PFSK-1 (cell line): ENCODE measurements around the gene CDH6.

Source experiments
- FOXP2 ChIP-seq: optimal IDR thresholded peaks from 2 replicates; pipeline ENCODE3; 2011; ENCODE audit warnings: borderline replicate concordance, control low read depth, inconsistent platforms; ENCODE audit not compliant: insufficient read depth; ENCODE audit errors: extremely low read length, extremely low read depth
- POLR2AphosphoS5 ChIP-seq: IDR thresholded peaks from 2 replicates; pipeline ENCODE4 v1.6.1; 2012; ENCODE audit warnings: low read depth, mild to moderate bottlenecking, control low read depth, low read length, moderate library complexity
- SIN3A ChIP-seq: IDR thresholded peaks from 2 replicates; pipeline ENCODE4 v1.6.1; 2012; ENCODE audit warnings: mild to moderate bottlenecking, low read length, moderate library complexity, borderline replicate concordance; ENCODE audit not compliant: insufficient read depth
- TAF1 ChIP-seq: IDR thresholded peaks from 2 replicates; pipeline ENCODE4 v1.6.1; 2012; ENCODE audit warnings: low read length, control low read depth, borderline replicate concordance; ENCODE audit not compliant: insufficient read depth
- TF ChIP-seq, protein P1 (sequence below), 2 experiments: IDR thresholded peaks; 2 replicates each; pipeline versions ENCODE4 v1.6.1 to v1.8.0; 2011 to 2012; ENCODE audit warnings: low read depth in 2 of 2, low read length in 2 of 2, control low read depth in 1 of 2, inconsistent platforms in 1 of 2, mild to moderate bottlenecking in 1 of 2, moderate library complexity in 1 of 2; ENCODE audit not compliant: insufficient read depth in 1 of 2

CDH6 gene

DNA sequence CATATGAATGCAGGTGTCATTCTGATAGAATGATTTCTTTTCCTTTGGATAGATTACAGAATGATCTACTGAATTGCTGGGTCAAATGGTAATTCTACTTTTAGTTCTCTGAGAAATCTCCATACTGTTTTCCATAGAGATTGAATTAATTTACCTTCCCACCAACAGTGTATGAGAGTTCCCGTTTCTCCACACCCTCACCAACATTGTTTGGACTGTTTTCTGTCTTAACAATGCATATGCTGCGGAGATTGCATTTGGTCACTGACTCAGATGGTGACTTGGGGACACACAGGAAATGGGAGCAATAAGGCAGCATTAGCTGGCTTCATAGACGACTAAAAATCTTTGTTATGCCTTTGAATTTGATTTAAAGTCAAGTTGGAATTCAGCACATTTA lies 95.9 kb downstream of the CDH6 start:
- TF ChIP-seq FOXP2 (no peak), POLR2AphosphoS5 (no peak), TAF1 (no peak), SIN3A (no peak)
- TF ChIP-seq, protein P1, sequence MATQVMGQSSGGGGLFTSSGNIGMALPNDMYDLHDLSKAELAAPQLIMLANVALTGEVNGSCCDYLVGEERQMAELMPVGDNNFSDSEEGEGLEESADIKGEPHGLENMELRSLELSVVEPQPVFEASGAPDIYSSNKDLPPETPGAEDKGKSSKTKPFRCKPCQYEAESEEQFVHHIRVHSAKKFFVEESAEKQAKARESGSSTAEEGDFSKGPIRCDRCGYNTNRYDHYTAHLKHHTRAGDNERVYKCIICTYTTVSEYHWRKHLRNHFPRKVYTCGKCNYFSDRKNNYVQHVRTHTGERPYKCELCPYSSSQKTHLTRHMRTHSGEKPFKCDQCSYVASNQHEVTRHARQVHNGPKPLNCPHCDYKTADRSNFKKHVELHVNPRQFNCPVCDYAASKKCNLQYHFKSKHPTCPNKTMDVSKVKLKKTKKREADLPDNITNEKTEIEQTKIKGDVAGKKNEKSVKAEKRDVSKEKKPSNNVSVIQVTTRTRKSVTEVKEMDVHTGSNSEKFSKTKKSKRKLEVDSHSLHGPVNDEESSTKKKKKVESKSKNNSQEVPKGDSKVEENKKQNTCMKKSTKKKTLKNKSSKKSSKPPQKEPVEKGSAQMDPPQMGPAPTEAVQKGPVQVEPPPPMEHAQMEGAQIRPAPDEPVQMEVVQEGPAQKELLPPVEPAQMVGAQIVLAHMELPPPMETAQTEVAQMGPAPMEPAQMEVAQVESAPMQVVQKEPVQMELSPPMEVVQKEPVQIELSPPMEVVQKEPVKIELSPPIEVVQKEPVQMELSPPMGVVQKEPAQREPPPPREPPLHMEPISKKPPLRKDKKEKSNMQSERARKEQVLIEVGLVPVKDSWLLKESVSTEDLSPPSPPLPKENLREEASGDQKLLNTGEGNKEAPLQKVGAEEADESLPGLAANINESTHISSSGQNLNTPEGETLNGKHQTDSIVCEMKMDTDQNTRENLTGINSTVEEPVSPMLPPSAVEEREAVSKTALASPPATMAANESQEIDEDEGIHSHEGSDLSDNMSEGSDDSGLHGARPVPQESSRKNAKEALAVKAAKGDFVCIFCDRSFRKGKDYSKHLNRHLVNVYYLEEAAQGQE (IDR thresholded peaks at IDR 0.05; ENCODE audit: insufficient read depth in 1 of 2, low read depth in 2 of 2, low read length in 2 of 2): no peak

DNA sequence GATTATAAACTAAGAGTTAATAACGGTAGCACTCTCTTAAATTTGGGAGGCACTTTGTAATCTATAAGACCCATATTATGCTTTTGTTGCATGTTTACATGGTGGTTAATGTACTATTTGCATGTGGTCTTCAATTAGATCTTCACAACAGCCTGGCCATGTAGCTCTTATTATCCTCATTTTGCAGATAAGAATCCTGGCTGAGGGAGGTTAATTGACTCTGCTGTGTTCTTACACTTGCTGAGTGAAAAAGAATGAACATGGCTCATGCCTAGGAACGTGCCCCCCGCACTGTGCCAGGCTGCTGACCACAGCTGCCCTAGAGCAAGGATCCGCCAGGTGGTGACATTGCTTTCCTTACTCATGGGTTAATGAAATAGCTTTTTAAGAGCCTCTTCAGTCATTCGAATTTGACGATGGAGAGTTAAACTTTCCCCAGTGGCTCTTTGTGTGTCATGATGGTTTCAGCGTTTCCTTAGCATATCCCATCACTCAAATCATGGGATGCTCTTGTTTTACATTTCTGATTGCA lies 97.9 kb downstream of the CDH6 start:
- TF ChIP-seq TAF1 (no peak), FOXP2 (no peak), SIN3A (no peak), POLR2AphosphoS5 (no peak)
- TF ChIP-seq, protein P1 (IDR thresholded peaks at IDR 0.05; ENCODE audit: insufficient read depth in 1 of 2, low read depth in 2 of 2, low read length in 2 of 2): no peak

DNA sequence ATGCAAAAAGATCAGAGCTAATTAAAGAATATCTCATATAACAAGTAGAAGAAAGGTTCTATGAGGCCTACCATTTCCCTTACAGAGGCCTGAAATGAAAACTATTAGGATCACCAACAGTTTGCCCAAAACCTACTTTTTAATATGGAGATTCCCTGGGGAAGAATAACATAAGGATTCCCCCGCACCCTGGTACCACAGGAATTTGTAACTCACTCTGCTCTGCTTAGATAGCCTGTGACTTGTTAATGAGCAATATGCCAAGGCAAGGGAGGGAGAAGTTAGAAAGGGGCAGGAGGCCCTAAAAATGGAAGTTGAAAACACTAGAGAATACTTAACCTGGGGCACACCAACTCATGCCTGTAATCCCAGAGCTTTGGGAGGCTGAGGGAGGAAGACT lies 107.0 kb downstream of the CDH6 start:
- no peak for TF ChIP-seq SIN3A
- no peak for TF ChIP-seq TAF1
- TF ChIP-seq, protein P1 (IDR thresholded peaks at IDR 0.05; ENCODE audit: insufficient read depth in 1 of 2, low read depth in 2 of 2, low read length in 2 of 2): no peak
- no peak for TF ChIP-seq FOXP2
- TF ChIP-seq POLR2AphosphoS5: no peak

DNA sequence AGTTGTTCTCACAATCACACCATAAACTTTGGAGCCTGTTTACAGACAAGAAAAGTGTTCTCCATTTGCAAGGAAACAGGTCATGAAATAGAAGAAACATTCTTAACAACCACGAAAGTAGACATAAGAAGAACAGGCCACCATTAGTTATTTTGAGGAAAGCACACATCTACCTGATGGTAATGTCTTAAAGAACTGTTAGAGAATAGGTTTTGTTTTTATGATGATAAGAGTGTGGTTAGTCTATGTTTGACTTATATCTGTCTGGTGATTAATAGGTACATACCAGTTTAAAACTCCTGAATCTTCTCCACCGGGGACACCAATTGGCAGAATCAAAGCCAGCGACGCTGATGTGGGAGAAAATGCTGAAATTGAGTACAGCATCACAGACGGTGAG lies 108.3 kb downstream of the CDH6 start:
- TF ChIP-seq FOXP2 (no peak), POLR2AphosphoS5 (no peak), SIN3A (no peak), TAF1 (no peak)
- TF ChIP-seq, protein P1 (IDR thresholded peaks at IDR 0.05; ENCODE audit: insufficient read depth in 1 of 2, low read depth in 2 of 2, low read length in 2 of 2): no peak

DNA sequence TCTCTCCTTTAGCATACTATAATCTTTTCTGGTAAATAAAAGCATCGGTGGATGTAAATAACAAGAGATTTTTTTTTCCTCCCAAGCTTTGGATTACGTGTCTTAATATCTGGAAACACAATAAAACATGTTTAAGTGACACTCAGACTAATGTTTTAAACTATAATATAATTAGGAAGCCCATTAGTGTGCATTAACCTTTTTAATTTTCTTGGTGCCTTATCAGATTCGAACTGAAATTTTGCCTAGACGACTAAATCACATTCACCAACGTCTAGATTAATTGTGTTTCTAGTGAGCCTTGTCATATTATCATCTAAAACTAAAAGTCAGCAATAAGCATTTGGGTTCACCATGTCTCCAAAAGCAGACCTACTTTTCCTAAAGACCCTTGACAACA lies 110.2 kb downstream of the CDH6 start:
- TF ChIP-seq FOXP2: no peak
- TF ChIP-seq, protein P1 (IDR thresholded peaks at IDR 0.05; ENCODE audit: insufficient read depth in 1 of 2, low read depth in 2 of 2, low read length in 2 of 2): no peak
